Measurements from ENCODE around the gene DHCR7. TPM values are rescaled to one million over a fixed set of nuclear protein-coding genes. Genes with fewer than 3 reads are reported as not detected.

DHCR7 gene
- total RNA-seq, 6 donors from 2014 or later = 5.2 to 96.1 (median 66.4) TPM

GRCh38 chr11:71488681-71489270 is 40.6 kb upstream of the DHCR7 start:
- 71 to 77% methylated on average over 6 of the region's 6 CpGs for WGBS, 2 donors
- no peak overlapping the region for H3K4me3 ChIP-seq
- H3K9me3 ChIP-seq = no peaks in the 10 kb centered on the region
- H3K27ac ChIP-seq = peak overlapping the region in 3 of 4 donors; percentile 2 to 49 (median 49)
- DNase-seq (no peak), ATAC-seq (ENCODE audit: low FRiP score in 2 of 2) (no peak)
- peaks cover 17 to 77% (median 60%) of the 10 kb centered on the region in 4 donors for H3K36me3 ChIP-seq
- H3K4me1 ChIP-seq = peaks cover 0 to 14% (median 10%) of the 10 kb centered on the region in 4 donors
- TF ChIP-seq CTCF (IDR thresholded peaks at IDR 0.05) (no peak), POLR2AphosphoS5 (IDR thresholded peaks at IDR 0.05) (no peak), EP300 (IDR thresholded peaks at IDR 0.05) (no peak), POLR2A (IDR thresholded peaks at IDR 0.05) (no peak)
- no peaks in the 10 kb centered on the region for H3K27me3 ChIP-seq

- H3K36me3 ChIP-seq = peaks cover 21 to 78% (median 64%) of the 10 kb centered on the region in 4 donors
- WGBS, 2 donors = 95 to 98% methylated on average over 1 of the region's 1 CpG
- H3K4me3 ChIP-seq = no peak overlapping the region
- DNase-seq (no peak), ATAC-seq (ENCODE audit: low FRiP score in 2 of 2) (no peak)
- TF ChIP-seq CTCF (IDR thresholded peaks at IDR 0.05) (no peak), POLR2AphosphoS5 (IDR thresholded peaks at IDR 0.05) (no peak), EP300 (IDR thresholded peaks at IDR 0.05) (no peak), POLR2A (IDR thresholded peaks at IDR 0.05) (no peak)
- no peaks in the 10 kb centered on the region for H3K9me3 ChIP-seq
- H3K27ac ChIP-seq = no peak overlapping the region
- peaks cover 0 to 14% (median 10%) of the 10 kb centered on the region in 4 donors for H3K4me1 ChIP-seq
- no peaks in the 10 kb centered on the region for H3K27me3 ChIP-seq
Measured at GRCh38 chr11:71486320-71486719, 38.1 kb upstream of the DHCR7 start.

GRCh38 chr11:71485466-71485865 is 37.3 kb upstream of the DHCR7 start:
- no peak for DNase-seq
- H3K36me3 ChIP-seq = peaks cover 15 to 78% (median 64%) of the 10 kb centered on the region in 4 donors
- no peak for ATAC-seq (ENCODE audit: low FRiP score in 2 of 2)
- H3K4me1 ChIP-seq = peaks cover 0 to 14% (median 10%) of the 10 kb centered on the region in 4 donors
- H3K9me3 ChIP-seq = no peaks in the 10 kb centered on the region
- H3K27me3 ChIP-seq = no peaks in the 10 kb centered on the region
- TF ChIP-seq CTCF (IDR thresholded peaks at IDR 0.05) (no peak), EP300 (IDR thresholded peaks at IDR 0.05) (no peak), POLR2A (IDR thresholded peaks at IDR 0.05) (no peak), POLR2AphosphoS5 (IDR thresholded peaks at IDR 0.05) (no peak)
- no peak overlapping the region for H3K27ac ChIP-seq
- 95% methylated on average over 18 of the region's 18 CpGs for WGBS, 2 donors
- H3K4me3 ChIP-seq = no peak overlapping the region

- TF ChIP-seq POLR2AphosphoS5 (IDR thresholded peaks at IDR 0.05) (no peak), EP300 (IDR thresholded peaks at IDR 0.05) (no peak), CTCF (IDR thresholded peaks at IDR 0.05) (no peak), POLR2A (IDR thresholded peaks at IDR 0.05) (no peak)
- Histone ChIP-seq H3K36me3 (peaks cover 15 to 78% (median 64%) of the 10 kb centered on the region in 4 donors), H3K27me3 (no peaks in the 10 kb centered on the region), H3K27ac (no peak overlapping the region), H3K4me3 (no peak overlapping the region), H3K4me1 (peaks cover 0 to 14% (median 10%) of the 10 kb centered on the region in 4 donors), H3K9me3 (no peaks in the 10 kb centered on the region)
- DNase-seq (no peak), ATAC-seq (ENCODE audit: low FRiP score in 2 of 2) (no peak)
- WGBS, 2 donors = 90 to 96% methylated on average over 3 to 6 of the region's 6 CpGs
Measured at GRCh38 chr11:71485063-71485399, 36.8 kb upstream of the DHCR7 start.

Measured in upper lobe of left lung (tissue), 6 donors.